KMS-11 (cell line): Measurements from ENCODE around the gene RASGEF1B.
A peak's percentile ranks its signal among the peaks of the same experiment; 100 is the strongest.

Experiments
- H2AFZ ChIP-seq: fragments of 200-600 bp; sonication (generic); 2 replicates; pipeline ENCODE4 v1.6.1; 2016; ENCODE audit warnings: antibody characterized with exemption, mixed run types, low read depth
- H3K27ac ChIP-seq: fragments of 200-600 bp; sonication (generic); 2 replicates; pipeline ENCODE4 v1.6.1; 2016; ENCODE audit warnings: mild to moderate bottlenecking, mixed run types
- H3K27me3 ChIP-seq: fragments of 200-600 bp; sonication (generic); 2 replicates; pipeline ENCODE4 v1.6.1; 2017; ENCODE audit warnings: mild to moderate bottlenecking, low read depth, mixed run types, moderate library complexity; ENCODE audit not compliant: insufficient read depth
- H3K36me3 ChIP-seq: fragments of 200-600 bp; sonication (generic); 2 replicates; pipeline ENCODE4 v1.6.1; 2017; ENCODE audit warnings: mild to moderate bottlenecking, mixed run types; ENCODE audit not compliant: insufficient read depth
- H3K4me1 ChIP-seq: fragments of 200-600 bp; sonication (generic); 2 replicates; pipeline ENCODE4 v1.6.1; 2016; ENCODE audit warnings: mild to moderate bottlenecking, low read depth, mixed run types; ENCODE audit not compliant: poor library complexity, severe bottlenecking
- H3K4me2 ChIP-seq: fragments of 200-600 bp; sonication (generic); 2 replicates; pipeline ENCODE4 v1.7.0; 2016; ENCODE audit warnings: mild to moderate bottlenecking, mixed run types
- H3K4me3 ChIP-seq: fragments of 200-600 bp; sonication (generic); IDR thresholded peaks from 2 replicates; pipeline ENCODE4 v1.6.1; 2017; ENCODE audit warnings: low read depth, low read length, mixed read lengths; ENCODE audit not compliant: insufficient read depth
- H3K79me2 ChIP-seq: fragments of 200-600 bp; sonication (generic); 2 replicates; pipeline ENCODE4 v1.6.1; 2016; ENCODE audit warnings: low read depth, mixed run types; ENCODE audit not compliant: insufficient read depth
- H3K9ac ChIP-seq: fragments of 200-600 bp; sonication (generic); 2 replicates; pipeline ENCODE4 v1.6.1; 2016; ENCODE audit warnings: mild to moderate bottlenecking, mixed run types
- H4K20me1 ChIP-seq: fragments of 200-600 bp; sonication (generic); 2 replicates; pipeline ENCODE4 v1.6.1; 2016; ENCODE audit warnings: mild to moderate bottlenecking, mixed run types; ENCODE audit not compliant: insufficient read depth
- TF ChIP-seq, protein P1 (sequence below): fragments of 200-600 bp; sonication (generic); conservative IDR thresholded peaks from 2 replicates; pipeline ENCODE4 v1.6.1; 2017; ENCODE audit warnings: low read depth, mild to moderate bottlenecking, antibody characterized with exemption, low read length, moderate library complexity, mixed read lengths

RASGEF1B gene

GRCh38 chr4:81460191-81460701 is 11.5 kb downstream of the RASGEF1B start:
- Histone ChIP-seq H3K79me2 (peaks cover 57% of the 10 kb centered on the region), H3K36me3 (no peaks in the 10 kb centered on the region), H3K4me2 (peak overlapping the region; percentile 5; the same call in 1 of the 2 replicates), H3K27ac (no peak overlapping the region), H2AFZ (no peak overlapping the region), H4K20me1 (peaks cover 4% of the 10 kb centered on the region; the same call in 1 of the 2 replicates), H3K9ac (no peak overlapping the region), H3K4me3 (no peak overlapping the region), H3K27me3 (no peaks in the 10 kb centered on the region), H3K4me1 (peaks cover 57% of the 10 kb centered on the region)
- TF ChIP-seq, protein P1, sequence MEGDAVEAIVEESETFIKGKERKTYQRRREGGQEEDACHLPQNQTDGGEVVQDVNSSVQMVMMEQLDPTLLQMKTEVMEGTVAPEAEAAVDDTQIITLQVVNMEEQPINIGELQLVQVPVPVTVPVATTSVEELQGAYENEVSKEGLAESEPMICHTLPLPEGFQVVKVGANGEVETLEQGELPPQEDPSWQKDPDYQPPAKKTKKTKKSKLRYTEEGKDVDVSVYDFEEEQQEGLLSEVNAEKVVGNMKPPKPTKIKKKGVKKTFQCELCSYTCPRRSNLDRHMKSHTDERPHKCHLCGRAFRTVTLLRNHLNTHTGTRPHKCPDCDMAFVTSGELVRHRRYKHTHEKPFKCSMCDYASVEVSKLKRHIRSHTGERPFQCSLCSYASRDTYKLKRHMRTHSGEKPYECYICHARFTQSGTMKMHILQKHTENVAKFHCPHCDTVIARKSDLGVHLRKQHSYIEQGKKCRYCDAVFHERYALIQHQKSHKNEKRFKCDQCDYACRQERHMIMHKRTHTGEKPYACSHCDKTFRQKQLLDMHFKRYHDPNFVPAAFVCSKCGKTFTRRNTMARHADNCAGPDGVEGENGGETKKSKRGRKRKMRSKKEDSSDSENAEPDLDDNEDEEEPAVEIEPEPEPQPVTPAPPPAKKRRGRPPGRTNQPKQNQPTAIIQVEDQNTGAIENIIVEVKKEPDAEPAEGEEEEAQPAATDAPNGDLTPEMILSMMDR, result no peak

DNA sequence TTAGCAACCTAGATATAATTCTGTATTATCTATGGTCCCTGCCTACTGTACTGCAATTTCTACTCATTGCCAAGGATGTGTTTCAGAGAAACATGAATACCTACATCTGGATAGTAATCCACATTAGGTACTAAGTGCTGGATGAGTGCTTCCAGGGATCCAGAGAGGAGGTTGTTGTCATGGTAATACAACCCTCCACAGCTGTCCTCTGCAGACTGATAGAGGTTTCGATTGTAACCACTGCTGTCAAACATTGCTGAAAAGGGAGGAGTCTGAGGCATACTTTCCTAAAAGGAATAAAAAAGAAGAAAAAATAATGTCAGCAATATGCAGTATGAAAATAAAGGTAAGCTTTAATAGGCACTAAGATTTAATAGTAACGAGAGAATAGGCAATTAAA is 12.5 kb downstream of the RASGEF1B start:
- Histone ChIP-seq H3K9ac (no peak overlapping the region), H3K27me3 (no peaks in the 10 kb centered on the region), H3K4me2 (peak overlapping the region; percentile 5; the same call in 1 of the 2 replicates), H3K36me3 (no peaks in the 10 kb centered on the region), H3K4me1 (peaks cover 54% of the 10 kb centered on the region), H4K20me1 (peaks cover 4% of the 10 kb centered on the region; the same call in 1 of the 2 replicates), H3K4me3 (no peak overlapping the region), H2AFZ (no peak overlapping the region), H3K27ac (no peak overlapping the region), H3K79me2 (peaks cover 46% of the 10 kb centered on the region)
- TF ChIP-seq, protein P1, result no peak

- Histone ChIP-seq H3K36me3 (no peaks in the 10 kb centered on the region), H3K79me2 (peaks cover 34% of the 10 kb centered on the region)
- TF ChIP-seq, protein P1, result no peak
Measured at GRCh38 chr4:81457921-81458520, 13.7 kb downstream of the RASGEF1B start.

GRCh38 chr4:81457345-81457744 is 14.4 kb downstream of the RASGEF1B start:
- Histone ChIP-seq H3K9ac (no peak overlapping the region), H3K4me1 (peaks cover 35% of the 10 kb centered on the region), H3K27ac (no peak overlapping the region), H4K20me1 (no peaks in the 10 kb centered on the region; the same call in 1 of the 2 replicates), H3K4me3 (no peak overlapping the region), H2AFZ (no peak overlapping the region), H3K27me3 (no peaks in the 10 kb centered on the region), H3K36me3 (no peaks in the 10 kb centered on the region), H3K4me2 (no peak overlapping the region), H3K79me2 (peaks cover 28% of the 10 kb centered on the region)
- TF ChIP-seq, protein P1, result no peak

More at GRCh38 chr4:81457921-81458520, 13.7 kb downstream of the RASGEF1B start:
- H3K4me1 ChIP-seq, result peaks cover 42% of the 10 kb centered on the region
- no peak overlapping the region for H3K9ac ChIP-seq
- no peaks in the 10 kb centered on the region for H3K27me3 ChIP-seq
- H3K4me3 ChIP-seq, result no peak overlapping the region
- no peak overlapping the region for H2AFZ ChIP-seq
- H3K27ac ChIP-seq, result no peak overlapping the region
- no peak overlapping the region for H3K4me2 ChIP-seq
- H4K20me1 ChIP-seq, result peaks cover 1% of the 10 kb centered on the region; the same call in 1 of the 2 replicates
